HG03354 (cell line): Measurements from ENCODE around the gene NEBL.
"Not testable (repeated sequence)": the region's sequence is repeated elsewhere in the genome, so short reads cannot be mapped to it uniquely, and the experiment has no call there.

Experiments
- ATAC-seq: cut with Tn5 transposase; IDR thresholded peaks from one replicate; pipeline ENCODE4 v1.9.1; 2021; ENCODE audit warnings: mild to moderate bottlenecking; ENCODE audit not compliant: unreplicated experiment, poor library complexity, severe bottlenecking

Gene NEBL

GRCh38 chr10:20897146-20897825 lies at the start of gene NEBL:
TSS of gene NEBL (minus strand) at chr10:20897311. CDS start at chr10:20897205, 106 bp downstream.
- no peak for ATAC-seq

GRCh38 chr10:20945546-20946332 lies 48.6 kb upstream of the NEBL start:
- no peak for ATAC-seq

- no peak for ATAC-seq
These were observed 47.8 kb upstream of the NEBL start for GRCh38 chr10:20944789-20945502.

- not testable (repeated sequence) for ATAC-seq
These were observed 42.3 kb upstream of the NEBL start for GRCh38 chr10:20939414-20939813.

GRCh38 chr10:20936396-20936795 lies 39.3 kb upstream of the NEBL start:
- ATAC-seq = no peak

- no peak for ATAC-seq
These were observed 38.8 kb upstream of the NEBL start for GRCh38 chr10:20935931-20936330.

- ATAC-seq = no peak
These were observed 38.2 kb upstream of the NEBL start for GRCh38 chr10:20935301-20935700.

GRCh38 chr10:20933705-20934104 lies 36.6 kb upstream of the NEBL start:
- no peak for ATAC-seq

- ATAC-seq = no peak
These were observed 35.6 kb upstream of the NEBL start for GRCh38 chr10:20932606-20933126.

- no peak for ATAC-seq
These were observed 34.2 kb upstream of the NEBL start for GRCh38 chr10:20931156-20931795.

- ATAC-seq = no peak
These were observed 30.3 kb upstream of the NEBL start for GRCh38 chr10:20927456-20927855.

- no peak for ATAC-seq
These were observed 25.3 kb upstream of the NEBL start for GRCh38 chr10:20922451-20922850.

GRCh38 chr10:20922033-20922432 lies 24.9 kb upstream of the NEBL start:
- ATAC-seq = no peak

- no peak for ATAC-seq
These were observed 22.9 kb upstream of the NEBL start for GRCh38 chr10:20920061-20920460.

- ATAC-seq = no peak
These were observed 22.4 kb upstream of the NEBL start for GRCh38 chr10:20919481-20919880.

GRCh38 chr10:20916976-20917375 lies 19.9 kb upstream of the NEBL start:
- no peak for ATAC-seq

GRCh38 chr10:20912969-20913368 lies 15.9 kb upstream of the NEBL start:
- no peak for ATAC-seq

GRCh38 chr10:20911626-20912025 lies 14.5 kb upstream of the NEBL start:
- ATAC-seq = no peak

GRCh38 chr10:20909801-20910200 lies 12.7 kb upstream of the NEBL start:
- no peak for ATAC-seq

GRCh38 chr10:20908391-20908790 lies 11.3 kb upstream of the NEBL start:
- ATAC-seq = no peak
